ENCODE results near the gene HDHD5.
"Not testable (repeated sequence)": the region's sequence is repeated elsewhere in the genome, so short reads cannot be mapped to it uniquely, and the experiment has no call there.

Gene HDHD5

DNA sequence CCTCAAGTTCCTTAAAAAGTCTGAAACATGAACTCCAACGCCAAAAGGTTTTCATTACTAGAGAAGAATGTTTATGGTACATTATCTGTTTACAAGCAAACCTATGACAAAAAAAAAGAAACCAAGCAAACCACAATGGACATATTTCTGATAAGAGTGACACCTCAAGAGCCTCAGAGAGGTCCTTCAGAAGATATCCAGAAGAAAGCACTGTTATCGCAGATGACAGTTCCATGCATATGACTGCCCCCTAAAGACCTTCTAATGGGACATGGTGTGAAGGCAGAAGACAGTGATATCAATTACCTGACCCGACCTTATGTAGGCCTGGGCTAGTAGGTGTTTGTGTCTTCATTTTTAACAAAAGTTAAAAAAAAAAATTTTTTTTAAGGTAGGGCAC, 3.1 kb downstream of the HDHD5 start:
- DNase-seq, result no peak

DNA sequence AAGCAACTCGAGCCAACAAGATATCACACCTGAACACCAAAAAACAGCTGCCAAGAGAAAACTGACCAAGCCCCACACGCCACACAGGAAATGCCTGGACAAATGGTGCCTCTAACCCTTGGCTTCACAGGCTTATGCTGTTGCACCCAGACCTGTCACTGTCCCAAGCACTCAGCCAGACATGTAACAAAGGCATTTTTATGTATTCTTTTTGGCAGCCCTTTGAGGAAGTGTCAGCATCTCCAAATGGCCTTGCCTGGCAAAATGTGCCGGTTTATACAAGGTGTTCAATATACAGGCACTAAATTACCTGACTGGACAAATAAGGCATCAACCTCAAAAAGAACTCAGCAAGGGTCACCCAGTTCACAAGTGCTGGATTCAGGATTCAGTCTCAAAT, 6.1 kb downstream of the HDHD5 start:
- DNase-seq, result no peak

DNA sequence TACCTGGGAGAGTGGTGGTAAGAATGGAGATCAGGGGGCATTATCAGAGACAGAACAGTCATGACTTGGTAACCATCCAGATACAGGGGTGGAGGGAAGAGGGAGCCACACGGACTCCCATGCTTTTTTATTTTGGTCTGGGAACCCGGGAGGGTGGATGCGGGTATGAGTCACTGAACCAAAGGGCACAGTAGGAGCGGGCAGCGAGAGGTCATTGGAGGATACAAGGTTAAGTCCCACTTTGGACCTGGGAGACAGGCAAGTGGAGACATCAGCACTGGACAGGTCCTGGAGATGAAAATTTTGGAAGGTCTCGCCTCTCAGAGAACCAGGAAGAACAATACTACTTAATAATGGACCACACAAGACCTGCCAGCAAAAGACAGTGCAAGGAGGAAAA, 6.7 kb downstream of the HDHD5 start:
- DNase-seq, result no peak

DNA sequence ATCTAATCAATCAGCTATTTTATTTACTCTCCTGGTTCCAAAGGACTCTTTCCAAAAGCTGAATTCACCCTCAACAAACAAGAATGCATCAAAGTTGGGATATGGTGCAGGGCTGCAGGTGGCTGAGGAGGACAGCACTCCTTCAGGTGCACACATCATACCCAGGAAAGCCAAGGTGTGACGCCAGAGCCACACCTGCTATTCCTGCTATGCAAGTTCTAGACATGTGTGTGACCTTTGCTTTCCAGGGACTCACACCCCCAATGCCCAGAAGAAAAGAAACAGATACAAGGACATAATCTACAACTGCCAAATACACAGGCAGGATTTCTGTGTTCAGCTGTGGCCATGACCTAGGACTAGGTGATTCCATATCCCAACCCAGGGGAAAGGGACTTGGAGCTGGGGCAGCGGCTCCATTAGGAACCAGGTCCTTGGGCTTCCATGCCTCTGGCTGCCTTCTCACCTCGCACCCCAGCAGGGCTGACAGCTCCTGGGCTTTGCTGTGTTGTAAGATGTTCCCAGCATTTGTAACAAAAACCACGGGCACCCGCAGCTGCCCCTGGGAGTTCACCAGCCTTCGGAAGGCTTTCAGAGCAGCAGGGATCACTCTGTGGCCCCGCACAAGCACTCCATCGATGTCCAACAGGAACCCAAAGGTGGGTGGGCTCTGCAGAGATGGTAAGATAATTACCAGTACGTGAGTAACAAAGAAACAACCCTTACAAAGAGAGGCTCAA, 9.8 kb downstream of the HDHD5 start:
- no peak for DNase-seq

DNA sequence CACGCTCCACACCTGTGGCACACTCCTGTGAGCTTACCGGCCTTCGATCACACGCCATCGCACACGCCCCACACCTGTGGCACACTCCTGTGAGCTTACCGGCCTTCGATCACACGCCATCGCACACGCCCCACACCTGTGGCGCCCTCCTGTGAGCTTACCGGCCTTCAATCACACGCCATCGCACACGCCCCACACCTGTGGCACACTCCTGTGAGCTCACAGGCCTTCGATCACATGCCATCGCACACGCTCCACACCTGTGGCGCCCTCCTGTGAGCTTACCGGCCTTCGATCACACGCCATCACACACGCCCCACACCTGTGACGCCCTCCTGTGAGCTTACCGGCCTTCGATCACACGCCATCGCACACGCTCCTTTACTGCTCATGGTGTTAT, 11.6 kb downstream of the HDHD5 start:
- not testable (repeated sequence) for DNase-seq

DNA sequence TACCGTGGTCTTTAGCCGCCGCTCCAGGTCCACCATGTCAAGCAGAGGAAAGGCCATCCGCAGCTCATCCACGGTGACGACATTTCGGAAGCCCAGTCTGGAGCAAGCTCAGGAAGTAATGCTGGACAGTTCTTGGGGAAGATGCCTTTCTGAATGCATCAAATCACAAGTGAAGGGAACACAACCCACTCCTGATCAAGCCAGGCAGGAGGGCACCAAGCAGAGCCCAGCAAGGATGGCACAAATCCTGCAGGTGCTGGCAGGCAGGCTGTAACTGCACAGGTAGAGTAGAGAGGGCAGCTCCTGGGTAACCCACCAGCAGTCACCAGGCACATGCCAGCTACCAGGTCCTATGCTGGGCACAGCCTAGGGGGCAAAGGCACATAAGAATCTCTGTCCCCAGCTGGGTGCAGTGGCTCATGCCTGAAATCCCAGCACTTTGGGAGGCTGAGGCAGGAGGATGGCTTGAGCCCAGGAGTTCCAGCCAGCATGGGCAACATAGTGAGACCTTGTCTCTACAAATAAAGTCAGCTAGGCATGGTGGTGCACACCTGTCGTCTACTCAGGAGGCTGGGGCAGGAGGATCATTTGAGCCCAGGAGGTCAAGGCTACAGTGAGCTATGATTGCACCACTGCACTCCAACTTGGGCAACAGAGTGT, 13.9 kb downstream of the HDHD5 start:
- DNase-seq, result no peak

DNA sequence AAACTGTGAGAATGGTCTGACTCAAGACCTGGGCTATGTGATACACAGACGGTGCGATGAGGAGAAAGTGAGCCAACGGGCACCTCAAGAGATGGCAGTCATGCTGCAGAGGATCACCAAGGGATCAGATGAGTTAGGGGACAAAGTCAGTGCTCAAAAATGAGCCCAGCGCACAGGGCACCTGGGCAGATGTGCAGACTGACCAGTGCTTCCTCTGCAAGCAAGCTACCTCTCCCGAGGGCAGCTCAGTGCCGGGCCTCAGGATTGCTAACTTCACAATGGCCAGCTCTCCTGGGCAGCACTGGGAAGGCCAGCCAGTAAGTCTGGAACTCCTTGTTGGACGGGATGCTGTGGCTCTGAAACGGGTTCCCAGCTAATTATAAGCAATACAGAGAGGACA, 15.3 kb downstream of the HDHD5 start:
- DNase-seq, result no peak

DNA sequence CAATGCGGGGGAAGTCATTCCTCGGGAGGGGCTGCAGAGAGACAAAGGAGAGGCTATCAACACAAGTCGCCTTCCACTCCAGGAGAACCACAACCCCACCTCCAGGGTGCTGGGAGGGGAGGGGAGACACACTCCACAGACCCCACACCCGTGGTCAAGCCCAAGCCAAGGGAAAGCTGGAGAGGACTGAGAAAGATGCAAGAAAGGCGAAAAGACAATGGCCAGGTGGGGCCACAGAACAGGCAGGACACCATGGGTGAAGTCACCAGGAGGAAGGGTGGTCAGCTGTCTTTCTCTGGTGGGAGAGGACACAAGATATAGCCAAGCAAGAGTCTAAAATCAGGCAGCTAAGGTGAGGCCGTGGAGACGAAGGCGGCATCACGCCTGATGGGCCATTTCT, 16.0 kb downstream of the HDHD5 start:
- DNase-seq, result no peak

DNA sequence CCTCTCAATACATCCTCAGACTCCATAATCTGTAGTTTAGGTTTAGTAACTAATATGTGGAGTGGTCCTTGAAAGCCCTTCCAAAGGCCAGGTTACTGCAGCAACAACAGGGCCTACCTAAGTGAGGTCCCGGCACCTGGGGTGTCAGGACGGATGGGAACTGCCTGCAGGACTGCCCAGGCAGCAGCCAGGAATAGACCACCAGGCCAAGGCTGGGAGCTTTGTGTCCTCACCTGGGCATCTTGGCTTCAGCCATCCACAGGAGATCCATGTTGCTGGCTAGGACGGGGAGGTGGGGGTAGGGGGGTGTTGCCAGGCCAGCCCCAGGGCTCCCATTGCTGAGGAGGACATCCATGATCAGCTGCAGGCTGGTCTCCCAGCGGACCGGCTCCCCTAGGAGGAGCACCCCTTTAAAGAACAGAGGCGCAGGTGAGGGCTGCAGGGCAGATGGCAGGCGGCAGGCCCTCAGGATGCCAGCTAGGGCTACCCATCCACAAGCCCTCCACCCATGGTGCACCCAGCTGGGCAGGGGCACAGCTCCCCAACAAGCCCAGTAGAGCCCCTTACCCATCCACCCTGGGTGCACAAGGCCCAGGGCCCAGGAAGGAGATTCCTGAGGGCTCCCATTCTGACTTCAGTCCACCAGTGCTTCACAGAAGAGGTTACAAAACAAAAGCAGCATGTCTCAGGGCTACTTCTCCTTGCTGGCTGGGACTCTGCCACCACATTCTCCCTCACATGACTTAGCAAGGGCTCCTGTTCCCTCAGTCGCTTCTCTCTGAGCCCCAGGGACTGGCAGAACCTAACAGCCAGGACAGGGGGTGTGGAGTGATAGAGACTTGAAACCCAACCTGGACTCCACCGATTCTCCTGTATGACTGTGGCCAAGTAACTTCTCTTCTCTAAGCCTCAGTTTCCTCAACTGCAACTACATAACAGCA, 18.0 kb downstream of the HDHD5 start:
- DNase-seq, result no peak

DNA sequence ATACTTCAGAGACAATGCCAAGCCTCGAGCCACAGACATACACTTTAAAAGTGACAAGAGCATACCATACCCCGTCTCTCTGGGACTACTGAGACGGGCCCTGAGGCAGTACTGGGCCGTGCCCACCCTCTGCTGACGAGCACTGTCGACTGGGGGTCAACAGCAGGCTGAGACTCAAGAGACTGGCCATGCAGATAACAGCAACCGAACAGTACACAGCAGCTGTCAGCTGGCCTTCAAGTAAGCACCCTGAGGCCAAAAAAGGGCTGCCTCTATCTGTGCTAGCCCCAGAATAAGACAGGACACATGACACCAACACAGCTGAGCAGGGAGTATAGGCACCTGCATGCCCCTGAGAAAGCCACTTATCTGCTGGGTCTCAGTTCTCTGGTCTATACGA, 19.1 kb downstream of the HDHD5 start:
- DNase-seq, result no peak

DNA sequence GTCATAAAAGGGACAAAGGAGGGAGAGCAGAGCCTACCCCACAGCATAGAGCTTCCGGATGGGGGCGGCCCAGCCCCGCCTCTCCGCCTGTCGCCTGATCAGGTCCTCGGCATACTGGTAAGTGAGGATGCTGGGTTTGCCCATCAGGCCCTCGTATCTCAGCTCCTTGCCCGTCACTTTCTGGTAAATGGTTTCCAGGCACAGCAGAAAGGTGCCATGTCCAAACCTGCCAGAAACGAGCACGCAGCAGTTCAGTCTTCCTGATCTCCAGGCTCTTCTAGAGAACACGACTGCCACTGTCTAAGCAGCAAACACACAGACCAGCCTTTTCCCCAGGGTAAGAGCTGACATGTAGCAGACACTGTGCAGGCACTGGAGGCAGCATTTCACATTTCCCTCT, 20.6 kb downstream of the HDHD5 start:
- DNase-seq, result no peak

DNA sequence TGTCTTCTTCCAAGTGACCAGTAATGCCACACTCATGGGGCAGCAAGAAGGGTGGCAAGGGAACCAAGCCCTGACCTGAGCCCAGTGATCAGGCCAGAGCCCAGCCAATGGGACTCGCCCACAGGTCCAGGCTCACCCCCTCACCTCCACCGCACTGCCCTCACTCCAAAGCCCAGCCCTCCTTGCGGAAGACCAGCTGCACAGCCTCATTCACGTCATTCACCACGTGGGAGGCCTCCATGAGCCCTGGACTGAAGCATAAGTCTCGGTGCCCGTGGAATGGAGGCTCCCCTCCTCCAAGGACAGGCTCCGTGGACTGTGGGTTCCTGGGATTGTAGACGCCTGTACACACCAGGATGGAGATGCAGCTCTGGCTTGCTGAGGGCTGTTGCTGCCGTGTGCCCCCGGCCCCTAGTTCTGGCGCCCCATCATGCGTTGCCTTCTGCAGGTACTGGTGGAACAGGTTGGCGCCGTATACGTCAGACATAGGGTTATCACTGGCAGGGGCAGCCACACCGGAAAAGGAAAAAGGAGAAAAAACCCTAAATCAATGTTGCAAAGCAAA, 21.1 kb downstream of the HDHD5 start:
- DNase-seq, result no peak

DNA sequence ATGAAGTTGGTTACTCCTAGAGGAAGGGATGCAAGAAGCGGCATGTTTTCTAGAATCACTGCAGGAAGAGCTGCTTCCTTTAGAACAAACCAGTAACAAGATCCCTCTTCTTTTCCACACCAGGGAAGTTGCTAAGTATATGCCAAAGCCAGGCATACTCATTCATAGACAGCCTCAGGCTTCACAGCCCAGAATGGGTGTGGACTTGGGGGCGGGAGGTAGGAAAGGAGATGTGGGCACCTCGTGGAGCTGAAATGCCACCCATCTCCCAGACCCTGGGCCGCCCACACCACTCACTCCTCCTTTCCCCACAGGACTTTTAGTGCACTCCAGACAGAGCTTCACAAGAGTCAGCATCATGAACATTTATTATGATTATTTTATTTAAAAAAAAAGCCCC, 21.9 kb downstream of the HDHD5 start:
- DNase-seq, result no peak

DNA sequence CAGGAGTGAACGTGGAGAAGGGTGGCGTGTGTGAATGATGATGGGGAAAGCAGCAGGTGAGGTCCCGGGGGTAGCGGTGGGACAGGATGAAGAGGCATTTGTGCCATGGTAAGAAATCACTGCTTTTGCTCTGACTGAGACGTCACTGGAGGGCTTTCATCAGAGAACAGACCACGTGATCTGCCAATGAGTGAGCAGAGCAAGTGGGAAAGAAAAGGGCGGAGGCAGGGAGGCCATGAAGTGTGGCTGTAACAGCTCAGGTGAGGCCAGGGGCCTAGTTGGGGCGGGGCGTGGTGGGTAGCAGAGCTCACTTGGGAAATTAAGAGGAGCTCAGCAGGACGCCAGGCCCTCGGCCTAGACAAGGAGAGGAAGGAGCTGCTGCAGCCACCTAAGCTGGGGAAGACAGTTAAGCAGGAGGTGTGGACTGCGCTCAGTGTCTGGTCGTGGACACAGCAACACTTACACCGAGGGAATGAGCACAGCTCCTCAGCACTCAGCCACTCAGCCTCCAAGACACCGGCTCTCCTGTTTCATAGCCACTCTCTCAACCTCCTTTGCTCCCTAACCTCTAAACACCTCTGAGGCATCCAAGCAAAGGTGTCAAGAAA, 23.8 kb downstream of the HDHD5 start:
- DNase-seq, result no peak

DNA sequence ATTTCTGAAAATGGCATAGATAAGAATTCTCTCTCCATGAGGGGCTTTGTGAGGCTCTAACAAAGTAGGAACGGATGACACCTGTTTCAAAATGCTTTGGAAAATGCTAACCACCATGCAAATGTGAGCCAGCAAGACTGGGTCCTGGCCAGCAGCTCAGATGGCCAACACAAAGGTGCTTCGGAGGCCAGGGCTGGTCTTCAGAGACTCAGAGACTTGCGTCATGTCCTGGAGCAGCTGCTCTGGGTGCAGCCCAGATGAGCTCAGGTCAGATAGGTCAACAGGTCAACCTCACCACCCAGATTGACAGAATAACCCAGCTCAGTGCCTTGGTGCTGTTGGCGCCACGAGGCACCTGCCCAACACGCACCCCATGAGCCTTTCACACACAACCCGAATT, 25.9 kb downstream of the HDHD5 start:
- no peak for DNase-seq

DNA sequence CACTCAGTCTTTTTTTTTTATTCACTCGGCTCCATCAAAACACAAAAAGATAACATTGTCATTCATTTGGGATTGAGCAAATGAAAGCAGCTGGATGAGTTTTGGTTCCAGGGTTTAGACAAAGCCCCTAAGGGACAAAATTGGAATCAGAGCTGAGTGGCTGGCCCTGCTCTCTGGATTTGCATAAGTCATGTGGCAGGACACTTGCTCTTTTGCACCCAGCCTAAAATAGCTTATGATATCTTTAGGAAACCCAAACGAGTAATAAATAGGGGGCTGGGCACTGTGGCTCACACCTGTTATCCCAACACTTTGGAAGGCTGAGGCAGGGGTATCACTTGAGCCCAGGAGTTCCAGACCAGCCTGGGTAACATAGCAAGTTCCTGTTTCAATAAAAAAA, 27.0 kb downstream of the HDHD5 start:
- no peak for DNase-seq

DNA sequence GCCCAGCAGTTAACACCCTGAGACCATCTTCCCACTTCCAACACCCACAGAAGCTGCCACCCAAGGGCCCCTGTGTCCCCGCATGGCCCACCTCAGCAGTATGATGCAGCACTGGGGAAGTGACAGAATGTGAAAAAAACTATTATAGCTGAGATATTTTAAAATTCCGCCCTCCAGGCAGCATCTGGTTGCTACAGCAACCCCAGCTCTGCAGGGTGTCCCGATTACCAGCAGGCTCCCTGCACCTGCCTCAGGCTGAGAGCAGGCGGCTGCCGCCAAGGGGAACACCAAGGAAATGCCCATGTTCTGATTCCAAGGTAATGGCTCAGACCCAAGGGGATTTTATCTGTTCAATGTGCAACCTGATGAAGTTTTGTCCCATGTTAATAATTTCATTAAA, 27.4 kb downstream of the HDHD5 start:
- peak; percentile 12 for DNase-seq

DNA sequence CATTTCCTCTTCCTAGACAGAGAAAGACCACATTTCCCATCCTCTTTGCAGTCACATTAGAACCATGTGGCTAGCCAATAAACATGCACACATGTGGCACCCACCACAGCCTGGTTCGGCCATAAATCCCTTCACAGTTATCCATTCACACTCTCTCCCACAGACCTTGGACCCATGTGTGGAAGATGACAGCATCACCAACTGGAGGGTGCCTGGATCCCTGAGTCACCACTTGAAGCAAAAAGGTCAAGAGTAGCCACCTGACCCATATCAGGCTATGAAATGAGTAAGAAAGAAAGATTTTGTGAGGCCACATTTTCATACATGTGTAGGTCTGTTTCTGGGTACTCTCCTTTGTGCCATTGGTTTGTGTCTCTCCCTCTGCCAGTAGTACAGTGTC, 28.9 kb downstream of the HDHD5 start:
- no peak for DNase-seq

DNA sequence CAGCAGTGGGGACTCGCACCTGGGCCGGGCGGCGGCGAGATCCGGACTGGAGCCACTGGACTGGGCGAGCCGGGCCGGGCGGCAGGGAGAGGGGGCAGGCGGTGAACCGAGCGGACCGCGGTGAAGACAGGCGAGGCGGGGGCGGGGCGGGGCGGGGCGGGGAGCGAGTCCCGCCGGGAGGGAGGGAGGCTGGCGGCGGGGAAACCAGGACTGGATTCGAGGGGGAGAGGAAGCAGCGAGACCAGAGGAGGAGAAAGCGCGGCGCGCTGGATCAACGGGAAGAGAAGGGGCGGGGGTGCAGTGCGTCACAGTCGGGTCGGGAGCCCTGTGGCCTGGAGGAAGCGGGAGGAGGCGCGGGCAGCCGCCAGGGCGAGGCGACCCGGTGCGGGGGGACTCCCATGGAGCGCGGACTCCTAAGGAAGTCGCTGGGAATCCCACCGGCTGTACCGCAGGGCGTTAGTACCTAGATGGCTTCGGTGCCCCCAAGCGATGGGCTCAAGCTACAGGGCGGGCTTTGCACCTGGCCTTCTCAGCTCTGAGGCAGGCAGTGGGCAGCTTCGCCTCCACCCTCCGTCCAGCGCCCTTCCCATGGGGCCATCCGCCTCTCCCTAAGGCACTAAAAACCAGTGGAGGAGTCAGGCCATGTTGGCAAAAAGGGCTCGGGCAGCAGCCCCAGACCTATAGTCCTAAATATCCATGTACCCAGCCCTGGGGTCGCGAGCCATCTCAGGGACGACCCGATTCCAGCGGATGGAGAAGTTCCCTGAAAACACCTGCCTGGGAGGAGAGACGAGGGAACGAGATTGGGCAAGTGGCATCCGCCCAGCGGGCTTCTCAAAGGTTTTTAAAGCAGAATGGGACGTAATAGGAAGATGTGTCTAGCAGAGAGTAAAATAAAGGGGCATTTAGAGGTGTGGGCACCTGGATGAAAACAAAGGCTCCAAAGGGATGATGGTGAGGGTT, 37.6 kb downstream of the HDHD5 start, which contains the start of gene TMEM121B:
Gene TMEM121B (minus strand): TSS at position 128 of the 963 bp plus-strand sequence. CDS start 233 bp downstream, outside the sequence.
- DNase-seq, result no peak

DNA sequence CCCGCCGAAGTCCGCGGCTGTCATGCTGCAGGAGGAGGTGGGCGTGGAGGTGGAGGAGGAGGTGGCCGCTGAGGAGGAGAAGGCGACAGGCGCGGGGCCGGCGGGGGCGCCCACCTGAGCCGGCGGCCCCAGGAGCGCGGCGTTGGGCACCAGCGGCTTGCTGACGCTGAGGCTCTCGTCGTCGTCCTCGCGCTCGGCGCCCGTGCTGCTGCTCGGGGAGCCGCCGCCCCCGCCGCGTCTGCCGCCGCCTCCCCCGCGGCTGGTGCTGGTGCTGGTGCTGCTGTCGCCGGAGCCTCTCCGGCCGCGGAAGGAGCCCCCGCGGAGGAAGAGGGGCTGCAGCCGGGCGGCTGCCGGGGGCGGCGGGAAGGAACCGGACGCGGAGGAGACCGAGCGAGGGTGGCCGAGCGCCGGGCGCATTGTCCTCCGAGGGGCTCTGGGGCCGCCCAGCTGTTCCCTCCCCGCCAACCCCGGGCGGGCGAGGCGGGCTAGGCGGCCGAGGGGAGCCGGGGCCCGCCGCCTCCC, 38.3 kb downstream of the HDHD5 start:
- no peak for DNase-seq

DNA sequence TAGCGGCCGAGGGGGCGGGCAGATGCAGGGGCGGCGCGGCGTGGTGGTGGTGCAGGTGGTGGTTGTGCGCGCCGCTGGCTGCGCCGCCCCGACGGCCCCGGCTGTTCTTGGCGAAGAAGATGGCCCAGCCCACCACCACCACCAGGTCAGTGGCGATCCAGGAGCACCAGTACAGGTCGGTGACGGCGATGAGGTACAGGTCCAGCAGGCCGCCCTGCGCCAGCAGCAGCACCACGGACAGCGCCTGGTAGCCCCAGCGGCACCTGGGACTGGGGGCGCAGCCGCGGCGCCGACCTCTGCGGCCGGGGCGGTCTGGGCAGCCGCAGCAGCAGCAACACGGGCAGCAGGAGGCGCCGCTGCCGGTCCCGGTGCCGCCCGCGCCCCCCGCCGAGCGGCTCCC, 38.8 kb downstream of the HDHD5 start:
- DNase-seq, result no peak
